Measurements from ENCODE around the gene KCNJ2. TPM values are rescaled to one million over a fixed set of nuclear protein-coding genes. Genes with fewer than 3 reads are reported as not detected.

Gene KCNJ2
- total RNA-seq, 1 experiment from 2014 or later: 1.5 TPM

DNA sequence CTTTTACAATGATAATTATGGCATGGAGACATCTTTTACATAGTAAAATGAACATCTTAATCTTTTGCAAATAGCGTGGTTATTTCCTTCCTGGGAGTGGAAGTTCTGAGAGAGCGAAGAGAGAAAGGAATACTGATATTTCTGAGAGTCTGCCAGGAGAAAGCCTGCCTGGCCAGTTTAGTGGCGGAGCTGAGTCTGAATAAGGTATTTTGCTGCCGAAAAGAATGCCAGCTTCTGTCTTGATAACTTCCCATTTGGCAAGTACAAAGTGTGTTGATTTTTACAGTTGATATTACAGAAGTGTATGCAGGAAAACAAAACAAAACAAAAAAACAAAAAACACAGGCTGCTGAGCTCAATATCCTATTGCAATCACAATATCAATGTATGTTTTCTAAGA lies 55.9 kb downstream of the KCNJ2 start:
- ChIA-PET POLR2A (interaction anchor here (0.6 kb wide), 1 partner anchor 47 kb away, joined by 6 read pairs; no protein-coding TSS in a partner anchor), CTCF (no interaction called here)
- no peak for ATAC-seq
- intact Hi-C loops (cut with micrococcal nuclease; ENCODE audit: unreplicated experiment) (no loop called here), in situ Hi-C loops (cut with HindIII; ENCODE audit: low pct_unique_long_range_greater_than_20kb, low sequenced_read_pairs) (no loop called here)
- no peaks in the 10 kb centered on the region for H3K36me3 ChIP-seq (ENCODE audit: control insufficient read depth, insufficient read depth, low read length)
- no peaks in the 10 kb centered on the region for H3K9me3 ChIP-seq (ENCODE audit: control insufficient read depth, insufficient read depth, low read depth, low read length)
- no peaks in the 10 kb centered on the region for H3K4me1 ChIP-seq (ENCODE audit: control insufficient read depth, insufficient read depth, low read length)
- no peak overlapping the region for H3K4me3 ChIP-seq (ENCODE audit: low read depth in 2 of 2, low read length in 2 of 2)
- H3K27me3 ChIP-seq (ENCODE audit: control insufficient read depth, insufficient read depth, low read length): no peaks in the 10 kb centered on the region
- H3K27ac ChIP-seq (ENCODE audit: low read length): no peak overlapping the region
- no peak for DNase-seq (ENCODE audit: low read depth, low spot score)
- TF ChIP-seq SIN3A (IDR thresholded peaks at IDR 0.05; ENCODE audit: borderline replicate concordance, insufficient read depth, low read depth, low read length): no peak
- TF ChIP-seq, protein P1, sequence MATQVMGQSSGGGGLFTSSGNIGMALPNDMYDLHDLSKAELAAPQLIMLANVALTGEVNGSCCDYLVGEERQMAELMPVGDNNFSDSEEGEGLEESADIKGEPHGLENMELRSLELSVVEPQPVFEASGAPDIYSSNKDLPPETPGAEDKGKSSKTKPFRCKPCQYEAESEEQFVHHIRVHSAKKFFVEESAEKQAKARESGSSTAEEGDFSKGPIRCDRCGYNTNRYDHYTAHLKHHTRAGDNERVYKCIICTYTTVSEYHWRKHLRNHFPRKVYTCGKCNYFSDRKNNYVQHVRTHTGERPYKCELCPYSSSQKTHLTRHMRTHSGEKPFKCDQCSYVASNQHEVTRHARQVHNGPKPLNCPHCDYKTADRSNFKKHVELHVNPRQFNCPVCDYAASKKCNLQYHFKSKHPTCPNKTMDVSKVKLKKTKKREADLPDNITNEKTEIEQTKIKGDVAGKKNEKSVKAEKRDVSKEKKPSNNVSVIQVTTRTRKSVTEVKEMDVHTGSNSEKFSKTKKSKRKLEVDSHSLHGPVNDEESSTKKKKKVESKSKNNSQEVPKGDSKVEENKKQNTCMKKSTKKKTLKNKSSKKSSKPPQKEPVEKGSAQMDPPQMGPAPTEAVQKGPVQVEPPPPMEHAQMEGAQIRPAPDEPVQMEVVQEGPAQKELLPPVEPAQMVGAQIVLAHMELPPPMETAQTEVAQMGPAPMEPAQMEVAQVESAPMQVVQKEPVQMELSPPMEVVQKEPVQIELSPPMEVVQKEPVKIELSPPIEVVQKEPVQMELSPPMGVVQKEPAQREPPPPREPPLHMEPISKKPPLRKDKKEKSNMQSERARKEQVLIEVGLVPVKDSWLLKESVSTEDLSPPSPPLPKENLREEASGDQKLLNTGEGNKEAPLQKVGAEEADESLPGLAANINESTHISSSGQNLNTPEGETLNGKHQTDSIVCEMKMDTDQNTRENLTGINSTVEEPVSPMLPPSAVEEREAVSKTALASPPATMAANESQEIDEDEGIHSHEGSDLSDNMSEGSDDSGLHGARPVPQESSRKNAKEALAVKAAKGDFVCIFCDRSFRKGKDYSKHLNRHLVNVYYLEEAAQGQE (IDR thresholded peaks at IDR 0.05; ENCODE audit: insufficient read depth in 1 of 2, low read depth in 2 of 2, low read length in 1 of 2): no peak
- TF ChIP-seq, protein P2, sequence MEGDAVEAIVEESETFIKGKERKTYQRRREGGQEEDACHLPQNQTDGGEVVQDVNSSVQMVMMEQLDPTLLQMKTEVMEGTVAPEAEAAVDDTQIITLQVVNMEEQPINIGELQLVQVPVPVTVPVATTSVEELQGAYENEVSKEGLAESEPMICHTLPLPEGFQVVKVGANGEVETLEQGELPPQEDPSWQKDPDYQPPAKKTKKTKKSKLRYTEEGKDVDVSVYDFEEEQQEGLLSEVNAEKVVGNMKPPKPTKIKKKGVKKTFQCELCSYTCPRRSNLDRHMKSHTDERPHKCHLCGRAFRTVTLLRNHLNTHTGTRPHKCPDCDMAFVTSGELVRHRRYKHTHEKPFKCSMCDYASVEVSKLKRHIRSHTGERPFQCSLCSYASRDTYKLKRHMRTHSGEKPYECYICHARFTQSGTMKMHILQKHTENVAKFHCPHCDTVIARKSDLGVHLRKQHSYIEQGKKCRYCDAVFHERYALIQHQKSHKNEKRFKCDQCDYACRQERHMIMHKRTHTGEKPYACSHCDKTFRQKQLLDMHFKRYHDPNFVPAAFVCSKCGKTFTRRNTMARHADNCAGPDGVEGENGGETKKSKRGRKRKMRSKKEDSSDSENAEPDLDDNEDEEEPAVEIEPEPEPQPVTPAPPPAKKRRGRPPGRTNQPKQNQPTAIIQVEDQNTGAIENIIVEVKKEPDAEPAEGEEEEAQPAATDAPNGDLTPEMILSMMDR (IDR thresholded peaks at IDR 0.05): no peak
- TF ChIP-seq TCF7L2 (IDR thresholded peaks at IDR 0.05; ENCODE audit: low read depth, low read length): no peak
- no peak for TF ChIP-seq POLR2AphosphoS5 (IDR thresholded peaks at IDR 0.05; ENCODE audit: low read depth, low read length)
- BruUV-seq (replicated peaks): no TSS peak

Other genes with a start within 250 kb of the KCNJ2 start
- gene KCNJ16, start 94.3 kb upstream of the KCNJ2 start, total RNA-seq (2021; ENCODE audit: unreplicated experiment): not detected